Neuronal stem cell (in vitro differentiated cells): ENCODE measurements around the gene GID8.

Experiments
- DNase-seq: peaks from one replicate; pipeline ENCODE4 v3.0.0-alpha.2; 2013; ENCODE audit warnings: low spot score
- H2AFZ ChIP-seq: one replicate; pipeline ENCODE4 v1.6.1; 2013; ENCODE audit warnings: mild to moderate bottlenecking, low read length, inconsistent platforms
- H2AK5ac ChIP-seq: 2 replicates; pipeline ENCODE4 v1.6.1; 2013; ENCODE audit warnings: low read depth, mild to moderate bottlenecking, inconsistent platforms, low read length, moderate library complexity, mixed read lengths
- H2BK120ac ChIP-seq: 2 replicates; pipeline ENCODE4 v1.6.1; 2013; ENCODE audit warnings: low read depth, mild to moderate bottlenecking, inconsistent platforms, low read length, moderate library complexity, mixed read lengths
- H2BK12ac ChIP-seq: one replicate; pipeline ENCODE4 v1.6.1; 2013; ENCODE audit warnings: low read length, inconsistent platforms
- H2BK15ac ChIP-seq: 2 replicates; pipeline ENCODE4 v1.6.1; 2013; ENCODE audit warnings: mild to moderate bottlenecking, low read length, inconsistent platforms, mixed read lengths
- H2BK5ac ChIP-seq: one replicate; pipeline ENCODE4 v1.6.1; 2013; ENCODE audit warnings: inconsistent platforms, mild to moderate bottlenecking, low read length, moderate library complexity
- H3K14ac ChIP-seq: one replicate; pipeline ENCODE4 v1.6.1; 2013; ENCODE audit warnings: low read length, inconsistent platforms
- H3K18ac ChIP-seq: 2 replicates; pipeline ENCODE4 v1.6.1; 2013; ENCODE audit warnings: low read length, inconsistent platforms
- H3K23ac ChIP-seq: 2 replicates; pipeline ENCODE4 v1.6.1; 2013; ENCODE audit warnings: low read depth, mild to moderate bottlenecking, mixed read lengths, low read length, inconsistent platforms; ENCODE audit not compliant: poor library complexity
- H3K27ac ChIP-seq: replicated peaks from 3 replicates; pipeline ENCODE4 v1.5.1; 2013; ENCODE audit warnings: low read length, inconsistent platforms
- H3K27me3 ChIP-seq, 3 experiments: 2 replicates each; pipeline ENCODE4 v1.6.1; 2013; ENCODE audit warnings: low read length in 3 of 3, mild to moderate bottlenecking in 2 of 3, inconsistent platforms in 1 of 3, low read depth in 1 of 3, mixed read lengths in 1 of 3, moderate library complexity in 1 of 3; ENCODE audit not compliant: control insufficient read depth in 3 of 3, insufficient read depth in 3 of 3
- H3K36me3 ChIP-seq, 2 donors: replicated peaks in 1 of 2; 2 replicates each; pipeline ENCODE4 v1.6.1; 2013; ENCODE audit warnings: low read length in 2 of 2; ENCODE audit not compliant: control insufficient read depth in 2 of 2, insufficient read depth in 2 of 2
- H3K4ac ChIP-seq: 2 replicates; pipeline ENCODE4 v1.6.1; 2013; ENCODE audit warnings: inconsistent platforms, mild to moderate bottlenecking, low read length, moderate library complexity
- H3K4me1 ChIP-seq, 2 donors: 1 replicate in 1 of 2; 2 replicates in 1 of 2; pipeline ENCODE4 v1.6.1; 2013; ENCODE audit warnings: low read length in 2 of 2, low read depth in 1 of 2; ENCODE audit not compliant: control insufficient read depth in 2 of 2, insufficient read depth in 1 of 2
- H3K4me2 ChIP-seq: one replicate; pipeline ENCODE4 v1.6.1; 2013; ENCODE audit warnings: mild to moderate bottlenecking, low read length, inconsistent platforms; ENCODE audit not compliant: insufficient read depth, poor library complexity, severe bottlenecking
- H3K4me3 ChIP-seq, 2 donors: 2 replicates each; pipeline ENCODE4 v1.5.1; 2013; ENCODE audit warnings: low read length in 2 of 2, mild to moderate bottlenecking in 2 of 2, inconsistent platforms in 1 of 2, moderate library complexity in 1 of 2
- H3K79me1 ChIP-seq: one replicate; pipeline ENCODE4 v1.6.1; 2013; ENCODE audit warnings: low read depth, mild to moderate bottlenecking, inconsistent platforms, low read length, moderate library complexity
- H3K9ac ChIP-seq: one replicate; pipeline ENCODE4 v1.6.1; 2013; ENCODE audit warnings: mild to moderate bottlenecking, low read depth, low read length, inconsistent platforms; ENCODE audit not compliant: poor library complexity
- H3K9me3 ChIP-seq, 2 donors: replicated peaks in 1 of 2; 2 replicates each; pipeline versions ENCODE3 to v1.6.1; 2013; ENCODE audit warnings: low read length in 2 of 2, mild to moderate bottlenecking in 2 of 2, inconsistent platforms in 1 of 2, low read depth in 1 of 2, mixed read lengths in 1 of 2, moderate library complexity in 1 of 2; ENCODE audit not compliant: control insufficient read depth in 2 of 2, insufficient read depth in 1 of 2
- H4K8ac ChIP-seq: one replicate; pipeline ENCODE4 v1.6.1; 2013; ENCODE audit warnings: low read depth, mild to moderate bottlenecking, inconsistent platforms, low read length, moderate library complexity
- H4K91ac ChIP-seq: one replicate; pipeline ENCODE4 v1.6.1; 2013; ENCODE audit warnings: low read length, low read depth, mild to moderate bottlenecking, inconsistent platforms; ENCODE audit not compliant: poor library complexity
- WGBS, 2 donors: extraction: QIAGEN DNeasy Blood & Tissue Kit; methylation state at CpG; one replicate each; pipeline ENCODE4 v1.1.7; 2013; ENCODE audit warnings: missing lambda C conversion rate in 2 of 2, mixed read lengths in 1 of 2; ENCODE audit not compliant: insufficient read length in 2 of 2, insufficient replicate concordance in 1 of 2; ENCODE audit errors: extremely low coverage in 2 of 2; 5-methylcytosine and 5-hydroxymethylcytosine counted together

The GID8 gene

GRCh38 chr20:62918831-62919230, 19.1 kb upstream of the GID8 start:
- no peak overlapping the region for H3K18ac ChIP-seq
- no peak overlapping the region for H2AK5ac ChIP-seq
- H3K27ac ChIP-seq: no peak overlapping the region
- no peak overlapping the region for H2BK120ac ChIP-seq
- no peak overlapping the region for H3K9ac ChIP-seq
- H2BK15ac ChIP-seq: no peak overlapping the region
- peaks cover 0 to 11% of the 10 kb centered on the region in 2 donors for H3K36me3 ChIP-seq
- H3K23ac ChIP-seq: no peak overlapping the region
- DNase-seq: no peak
- H3K79me1 ChIP-seq: peaks cover 2% of the 10 kb centered on the region
- no peak overlapping the region for H2BK12ac ChIP-seq
- no peak overlapping the region for H3K14ac ChIP-seq
- no peak overlapping the region for H2BK5ac ChIP-seq
- no peaks in the 10 kb centered on the region for H3K27me3 ChIP-seq
- no CpG with 5 or more reads among the region's 6 CpGs for WGBS, 2 donors
- H3K4me3 ChIP-seq: no peak overlapping the region
- H3K4ac ChIP-seq: no peak overlapping the region
- no peaks in the 10 kb centered on the region for H3K9me3 ChIP-seq
- peaks cover 19 to 63% of the 10 kb centered on the region in 2 donors for H3K4me1 ChIP-seq
- no peak overlapping the region for H4K91ac ChIP-seq
- H3K4me2 ChIP-seq: no peak overlapping the region
- H4K8ac ChIP-seq: no peak overlapping the region
- no peak overlapping the region for H2AFZ ChIP-seq

DNA sequence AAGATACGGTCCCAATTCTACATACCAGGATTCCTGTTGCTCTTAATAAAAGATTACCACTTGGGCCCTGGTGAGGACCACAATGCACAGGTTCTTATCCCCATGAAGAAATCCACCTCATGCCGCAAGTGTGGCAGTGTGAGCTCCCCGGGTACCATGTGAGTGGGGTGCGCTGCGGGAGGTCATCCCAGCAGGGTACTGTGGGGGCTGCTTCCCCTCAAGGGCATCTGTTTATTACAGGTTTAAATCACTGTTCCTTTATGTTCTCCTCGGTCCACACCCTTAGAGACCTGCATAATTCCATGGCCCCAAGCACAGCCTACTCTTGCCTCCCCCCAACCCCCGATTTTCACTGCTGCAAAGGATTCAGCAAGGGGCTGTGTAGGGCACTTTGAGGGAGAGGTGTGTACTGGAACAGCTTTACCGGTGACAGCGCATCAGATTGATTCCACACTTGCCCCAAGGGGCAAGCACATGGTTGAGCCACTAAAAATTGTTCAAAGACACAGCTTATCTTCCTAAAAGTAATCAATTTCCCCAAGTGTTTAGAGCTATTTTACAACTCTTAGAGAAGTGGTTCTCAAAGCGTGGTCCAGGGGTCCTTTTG, 17.8 kb upstream of the GID8 start:
- Histone ChIP-seq H3K27ac (no peak overlapping the region), H4K91ac (no peak overlapping the region), H2BK120ac (no peak overlapping the region), H3K23ac (no peak overlapping the region), H2AFZ (no peak overlapping the region), H3K9me3 (no peaks in the 10 kb centered on the region), H3K4ac (no peak overlapping the region), H3K4me3 (no peak overlapping the region), H3K4me2 (no peak overlapping the region), H3K4me1 (peaks cover 20 to 63% of the 10 kb centered on the region in 2 donors), H2BK5ac (no peak overlapping the region), H3K79me1 (peaks cover 2% of the 10 kb centered on the region), H3K9ac (no peak overlapping the region), H3K18ac (no peak overlapping the region), H2AK5ac (no peak overlapping the region), H2BK15ac (no peak overlapping the region), H3K27me3 (no peaks in the 10 kb centered on the region), H4K8ac (no peak overlapping the region), H3K14ac (no peak overlapping the region), H2BK12ac (no peak overlapping the region), H3K36me3 (peaks cover 0 to 5% of the 10 kb centered on the region in 2 donors)
- DNase-seq: no peak
- WGBS, 2 donors: no CpG with 5 or more reads among the region's 10 CpGs

GRCh38 chr20:62921119-62921687, 16.7 kb upstream of the GID8 start:
- Histone ChIP-seq H3K79me1 (peaks cover 2% of the 10 kb centered on the region), H2BK5ac (no peak overlapping the region), H2BK15ac (no peak overlapping the region), H2BK120ac (no peak overlapping the region), H3K14ac (no peak overlapping the region), H2AK5ac (no peak overlapping the region), H3K4ac (no peak overlapping the region), H3K18ac (no peak overlapping the region), H3K9me3 (no peaks in the 10 kb centered on the region), H3K4me2 (no peak overlapping the region), H3K27ac (no peak overlapping the region), H2BK12ac (no peak overlapping the region), H3K27me3 (no peaks in the 10 kb centered on the region), H3K36me3 (peaks cover 0 to 5% of the 10 kb centered on the region in 2 donors), H3K23ac (no peak overlapping the region), H4K8ac (no peak overlapping the region), H3K4me1 (peaks cover 18 to 56% of the 10 kb centered on the region in 2 donors), H4K91ac (no peak overlapping the region), H2AFZ (no peak overlapping the region), H3K9ac (no peak overlapping the region), H3K4me3 (no peak overlapping the region)
- WGBS, 2 donors: no CpG with 5 or more reads among the region's 8 CpGs
- DNase-seq: peak; percentile 65

DNA sequence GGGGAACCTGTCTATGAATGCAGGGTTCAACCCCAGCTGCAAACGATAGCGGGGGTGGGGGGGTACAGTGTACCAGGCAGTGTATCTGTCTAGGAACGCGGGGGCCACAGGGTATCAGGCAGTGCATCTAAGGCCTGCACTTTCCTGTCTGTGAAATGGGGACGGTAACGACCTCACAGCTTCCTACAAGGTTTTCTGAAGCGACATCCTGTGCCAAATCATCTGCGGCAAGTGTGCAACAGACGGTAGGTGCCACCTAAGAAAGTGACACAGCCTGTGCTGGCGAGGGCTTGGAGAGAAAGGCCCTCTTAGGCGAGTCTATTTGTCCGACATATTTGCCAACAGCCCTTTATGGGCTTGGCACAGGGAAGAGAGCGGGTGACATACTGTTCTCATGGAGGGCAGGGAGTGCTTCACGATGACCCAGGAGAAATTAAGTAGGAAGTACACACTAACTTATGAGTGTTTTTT, 15.5 kb upstream of the GID8 start:
- DNase-seq: no peak
- H4K91ac ChIP-seq: no peak overlapping the region
- no peaks in the 10 kb centered on the region for H3K27me3 ChIP-seq
- no peak overlapping the region for H3K14ac ChIP-seq
- H2BK5ac ChIP-seq: no peak overlapping the region
- H3K18ac ChIP-seq: no peak overlapping the region
- H2BK12ac ChIP-seq: no peak overlapping the region
- H2BK15ac ChIP-seq: no peak overlapping the region
- H3K27ac ChIP-seq: no peak overlapping the region
- no CpG with 5 or more reads among the region's 14 CpGs for WGBS, 2 donors
- no peaks in the 10 kb centered on the region for H3K9me3 ChIP-seq
- peaks cover 0 to 5% of the 10 kb centered on the region in 2 donors for H3K36me3 ChIP-seq
- H2AFZ ChIP-seq: no peak overlapping the region
- H3K9ac ChIP-seq: no peak overlapping the region
- no peak overlapping the region for H2AK5ac ChIP-seq
- H3K23ac ChIP-seq: no peak overlapping the region
- H3K4me1 ChIP-seq: peaks cover 14 to 50% of the 10 kb centered on the region in 2 donors
- peaks cover 2% of the 10 kb centered on the region for H3K79me1 ChIP-seq
- H3K4me3 ChIP-seq: no peak overlapping the region
- H3K4me2 ChIP-seq: no peak overlapping the region
- H3K4ac ChIP-seq: no peak overlapping the region
- no peak overlapping the region for H2BK120ac ChIP-seq
- H4K8ac ChIP-seq: no peak overlapping the region
